ENCODE measurements around the gene COQ2. TPM values are rescaled to one million over a fixed set of nuclear protein-coding genes. Genes with fewer than 3 reads are reported as not detected.
"Not testable (repeated sequence)": the region's sequence is repeated elsewhere in the genome, so short reads cannot be mapped to it uniquely, and the experiment has no call there.

COQ2 gene
- total and polyA plus RNA-seq, 4 donors: 14.1 to 25.2 (median 19.3) TPM

DNA sequence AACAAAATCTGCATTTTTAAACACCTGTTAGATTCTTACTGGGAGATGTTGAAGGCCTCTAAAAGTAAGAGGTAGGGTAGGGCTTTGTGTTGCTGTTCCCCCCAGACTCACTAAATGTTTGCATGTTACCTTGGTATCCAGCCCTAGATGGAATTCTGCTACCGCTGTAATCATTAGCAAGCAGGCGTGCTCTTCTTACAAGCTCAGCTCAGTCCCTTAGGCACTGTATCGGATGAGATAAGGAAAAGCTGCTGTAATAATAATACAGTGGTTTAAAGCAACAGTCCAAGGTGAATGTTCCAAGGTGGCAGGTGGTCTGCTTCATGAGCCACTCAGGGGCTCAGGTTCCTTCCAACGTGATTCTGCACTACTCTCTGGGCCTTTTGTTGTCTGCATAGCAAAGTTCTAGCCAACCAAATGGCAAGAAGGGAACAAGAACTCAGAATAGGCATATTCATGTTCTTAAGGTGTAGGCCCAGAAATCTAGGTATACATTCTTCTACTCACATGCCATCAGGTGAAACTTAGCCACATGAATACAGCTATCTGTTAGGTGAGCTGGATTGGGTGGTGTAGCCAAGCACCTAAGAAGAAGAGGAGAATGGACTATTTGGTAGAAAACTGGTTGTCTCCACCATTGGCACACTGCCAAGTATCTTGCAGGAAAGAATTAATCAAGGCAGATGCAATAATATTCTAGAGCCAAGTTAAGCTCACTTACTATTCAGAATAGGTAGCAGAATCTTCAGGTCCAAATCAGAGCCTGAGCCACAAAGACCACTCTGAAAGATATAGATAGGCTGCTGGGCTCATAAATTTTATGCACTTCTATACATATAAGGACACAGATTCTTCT lies 46.0 kb downstream of the COQ2 start:
- H3K27ac ChIP-seq (ENCODE audit: low read depth, low read length): no peak overlapping the region
- WGBS (ENCODE audit: insufficient coverage): 81% methylated on average over 3 of the region's 4 CpGs
- H3K4me3 ChIP-seq (ENCODE audit: low read depth, low read length): no peak overlapping the region
- no peaks in the 10 kb centered on the region for H3K27me3 ChIP-seq (ENCODE audit: control insufficient read depth, insufficient read depth, low read length)
- H3K9me3 ChIP-seq (ENCODE audit: control insufficient read depth, insufficient read depth, low read length): no peaks in the 10 kb centered on the region
- DNase-seq (ENCODE audit: low read depth in 4 of 6, low spot score in 6 of 6): peak in 1 of 6 donors; percentile 16
- no peaks in the 10 kb centered on the region for H3K36me3 ChIP-seq (ENCODE audit: control insufficient read depth, insufficient read depth, low read length)
- no peaks in the 10 kb centered on the region for H3K4me1 ChIP-seq (ENCODE audit: control insufficient read depth, insufficient read depth, low read length)

DNA sequence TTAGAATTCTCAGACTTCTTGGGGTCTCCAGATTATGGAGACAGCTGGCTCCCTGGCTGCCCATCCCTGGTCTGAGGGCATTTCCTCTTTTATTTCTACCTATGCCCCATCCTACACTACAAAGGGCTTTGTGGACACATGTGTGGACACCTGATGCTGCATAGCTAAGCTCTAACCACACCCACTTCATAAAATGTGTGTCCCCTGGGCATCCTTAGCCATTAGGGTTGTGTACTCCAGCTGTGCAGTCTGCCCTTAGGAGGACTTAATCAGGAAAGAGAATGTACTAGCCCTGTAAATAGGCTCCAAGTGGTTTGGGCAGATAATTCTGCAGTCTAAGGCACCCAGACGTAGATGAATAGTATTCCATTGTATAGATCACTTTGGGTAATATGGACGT lies 47.0 kb downstream of the COQ2 start:
- Histone ChIP-seq H3K27ac (ENCODE audit: low read depth, low read length) (no peak overlapping the region), H3K4me3 (ENCODE audit: low read depth, low read length) (no peak overlapping the region), H3K4me1 (ENCODE audit: control insufficient read depth, insufficient read depth, low read length) (no peaks in the 10 kb centered on the region), H3K9me3 (ENCODE audit: control insufficient read depth, insufficient read depth, low read length) (no peaks in the 10 kb centered on the region), H3K27me3 (ENCODE audit: control insufficient read depth, insufficient read depth, low read length) (no peaks in the 10 kb centered on the region), H3K36me3 (ENCODE audit: control insufficient read depth, insufficient read depth, low read length) (no peaks in the 10 kb centered on the region)
- no CpG with 5 or more reads among the region's 2 CpGs for WGBS (ENCODE audit: insufficient coverage)
- DNase-seq (ENCODE audit: low read depth in 4 of 6, low spot score in 6 of 6): no peak

DNA sequence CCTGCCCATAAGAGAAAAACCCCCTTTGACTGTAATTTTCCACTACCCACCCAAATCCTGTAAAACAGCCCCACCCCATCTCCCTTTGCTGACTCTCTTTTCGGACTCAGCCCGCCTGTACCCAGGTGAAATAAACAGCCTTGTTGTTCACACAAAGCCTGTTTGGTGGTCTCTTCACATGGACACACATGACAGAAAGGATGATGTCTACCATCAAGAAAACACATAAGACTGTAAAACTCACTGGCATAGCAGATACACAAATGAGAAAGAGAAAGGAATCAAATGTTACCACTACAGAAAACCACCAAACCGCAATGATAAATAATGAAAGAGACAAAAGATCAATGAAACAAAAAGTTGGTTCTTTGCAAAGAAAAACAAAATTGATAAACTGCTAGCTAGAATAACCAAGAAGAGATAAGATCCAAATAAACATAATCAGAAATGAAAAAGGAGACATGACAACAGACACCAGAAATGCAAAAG lies 48.9 kb downstream of the COQ2 start:
- H3K4me3 ChIP-seq (ENCODE audit: low read depth, low read length); H3K9me3 ChIP-seq (ENCODE audit: control insufficient read depth, insufficient read depth, low read length); H3K4me1 ChIP-seq (ENCODE audit: control insufficient read depth, insufficient read depth, low read length); DNase-seq (ENCODE audit: low read depth in 4 of 6, low spot score in 6 of 6); H3K27ac ChIP-seq (ENCODE audit: low read depth, low read length); H3K36me3 ChIP-seq (ENCODE audit: control insufficient read depth, insufficient read depth, low read length); H3K27me3 ChIP-seq (ENCODE audit: control insufficient read depth, insufficient read depth, low read length): not testable (repeated sequence)
- WGBS (ENCODE audit: insufficient coverage): 93% methylated on average over 2 of the region's 3 CpGs

DNA sequence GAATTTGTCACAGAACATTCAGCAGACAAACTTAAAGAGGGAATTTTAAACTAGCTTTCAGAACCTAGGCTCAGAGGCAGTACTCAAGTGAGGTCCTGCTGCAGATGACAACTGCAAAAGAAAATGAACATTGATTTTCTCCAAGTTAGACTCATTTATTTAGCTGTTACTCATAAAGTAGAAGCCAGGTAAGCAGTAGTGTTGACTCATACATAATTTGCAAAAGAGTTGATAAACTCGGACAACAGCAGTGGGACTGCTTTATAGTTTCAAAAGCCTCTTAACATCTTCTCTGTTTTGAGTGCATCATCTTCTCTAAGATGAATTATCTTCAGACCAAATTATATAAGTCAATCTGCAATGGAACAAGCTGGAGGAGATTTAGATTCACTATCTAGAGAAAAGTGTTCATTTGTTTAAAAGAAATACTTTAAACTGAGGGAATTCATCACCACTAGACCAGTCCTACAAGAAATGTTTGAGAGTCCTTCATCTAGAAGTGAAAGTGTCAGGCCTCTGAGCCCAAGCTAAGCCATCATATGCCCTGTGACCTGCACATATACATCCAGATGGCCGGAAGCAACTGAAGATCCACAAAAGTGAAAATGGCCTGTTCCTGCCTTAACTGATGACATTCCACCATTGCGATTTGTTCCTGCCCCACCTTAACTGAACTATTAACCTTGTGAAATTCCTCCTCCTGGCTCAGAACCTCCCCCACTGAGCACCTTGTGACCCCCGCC lies 49.5 kb downstream of the COQ2 start:
- no peaks in the 10 kb centered on the region for H3K9me3 ChIP-seq (ENCODE audit: control insufficient read depth, insufficient read depth, low read length)

DNA sequence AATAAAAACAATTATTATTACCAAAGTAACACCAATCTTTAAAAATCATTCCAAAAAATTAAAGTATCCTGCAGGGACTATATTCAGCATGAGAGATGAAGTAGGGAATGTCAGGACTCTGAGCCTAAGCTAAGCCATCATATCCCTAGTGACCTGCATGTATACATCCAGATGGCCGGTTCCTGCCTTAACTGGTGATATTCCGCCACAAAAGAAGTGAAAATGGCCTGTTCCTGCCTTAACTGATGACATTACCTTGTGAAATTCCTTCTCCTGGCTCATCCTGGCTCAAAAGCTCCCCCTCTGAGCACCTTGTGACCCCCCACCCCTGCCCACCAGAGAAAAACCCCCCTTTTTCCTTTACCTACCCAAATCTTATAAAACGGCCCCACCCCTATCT lies 50.2 kb downstream of the COQ2 start:
- 94% methylated on average over 2 of the region's 3 CpGs for WGBS (ENCODE audit: insufficient coverage)
- not testable (repeated sequence) for H3K27ac ChIP-seq (ENCODE audit: low read depth, low read length); DNase-seq (ENCODE audit: low read depth in 4 of 6, low spot score in 6 of 6)

More for the DNA sequence above, 49.5 kb downstream of the COQ2 start:
- Histone ChIP-seq H3K36me3 (ENCODE audit: control insufficient read depth, insufficient read depth, low read length) (no peaks in the 10 kb centered on the region), H3K27ac (ENCODE audit: low read depth, low read length) (no peak overlapping the region), H3K27me3 (ENCODE audit: control insufficient read depth, insufficient read depth, low read length) (no peaks in the 10 kb centered on the region), H3K4me3 (ENCODE audit: low read depth, low read length) (no peak overlapping the region), H3K4me1 (ENCODE audit: control insufficient read depth, insufficient read depth, low read length) (no peaks in the 10 kb centered on the region)
- DNase-seq (ENCODE audit: low read depth in 4 of 6, low spot score in 6 of 6): no peak
- 100% methylated on average over 3 of the region's 4 CpGs for WGBS (ENCODE audit: insufficient coverage)

GRCh38 chr4:83232082-83232481 lies 52.5 kb downstream of the COQ2 start:
- no peaks in the 10 kb centered on the region for H3K27me3 ChIP-seq (ENCODE audit: control insufficient read depth, insufficient read depth, low read length)
- H3K9me3 ChIP-seq (ENCODE audit: control insufficient read depth, insufficient read depth, low read length): no peaks in the 10 kb centered on the region
- no peak overlapping the region for H3K27ac ChIP-seq (ENCODE audit: low read depth, low read length)
- H3K4me1 ChIP-seq (ENCODE audit: control insufficient read depth, insufficient read depth, low read length): no peaks in the 10 kb centered on the region
- no peak overlapping the region for H3K4me3 ChIP-seq (ENCODE audit: low read depth, low read length)
- WGBS (ENCODE audit: insufficient coverage): no CpG with 5 or more reads among the region's 1 CpG
- H3K36me3 ChIP-seq (ENCODE audit: control insufficient read depth, insufficient read depth, low read length): no peaks in the 10 kb centered on the region
- DNase-seq (ENCODE audit: low read depth in 4 of 6, low spot score in 6 of 6): no peak

More for the DNA sequence above, 50.2 kb downstream of the COQ2 start:
- H3K4me3 ChIP-seq (ENCODE audit: low read depth, low read length); H3K9me3 ChIP-seq (ENCODE audit: control insufficient read depth, insufficient read depth, low read length); H3K4me1 ChIP-seq (ENCODE audit: control insufficient read depth, insufficient read depth, low read length); H3K27me3 ChIP-seq (ENCODE audit: control insufficient read depth, insufficient read depth, low read length); H3K36me3 ChIP-seq (ENCODE audit: control insufficient read depth, insufficient read depth, low read length): not testable (repeated sequence)

DNA sequence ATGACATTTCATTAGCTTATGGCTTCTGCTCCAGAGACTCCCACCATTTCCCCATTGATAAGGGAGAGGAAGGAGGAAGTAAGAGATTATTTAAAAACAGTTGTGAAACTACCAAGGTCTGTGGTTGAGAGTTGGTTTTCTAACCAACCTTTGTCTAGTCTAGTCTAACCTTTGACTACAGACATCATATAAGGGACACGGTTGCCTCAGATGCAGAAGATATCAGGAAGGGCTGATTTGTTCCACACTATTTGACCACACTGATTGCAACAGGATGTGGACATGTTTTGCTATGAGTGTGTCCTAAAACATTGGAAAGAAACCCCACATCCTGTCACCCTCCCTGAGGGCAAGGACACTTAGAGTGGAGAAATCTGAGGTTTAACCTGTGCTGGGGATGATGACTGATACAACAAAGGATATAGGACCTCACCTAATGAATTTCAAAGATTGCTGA lies 53.0 kb downstream of the COQ2 start:
- Histone ChIP-seq H3K9me3 (ENCODE audit: control insufficient read depth, insufficient read depth, low read length) (no peaks in the 10 kb centered on the region), H3K4me3 (ENCODE audit: low read depth, low read length) (no peak overlapping the region), H3K27ac (ENCODE audit: low read depth, low read length) (no peak overlapping the region), H3K4me1 (ENCODE audit: control insufficient read depth, insufficient read depth, low read length) (no peaks in the 10 kb centered on the region), H3K36me3 (ENCODE audit: control insufficient read depth, insufficient read depth, low read length) (no peaks in the 10 kb centered on the region), H3K27me3 (ENCODE audit: control insufficient read depth, insufficient read depth, low read length) (no peaks in the 10 kb centered on the region)
- DNase-seq (ENCODE audit: low read depth in 4 of 6, low spot score in 6 of 6): no peak
- no CpG with 5 or more reads among the region's 1 CpG for WGBS (ENCODE audit: insufficient coverage)

DNA sequence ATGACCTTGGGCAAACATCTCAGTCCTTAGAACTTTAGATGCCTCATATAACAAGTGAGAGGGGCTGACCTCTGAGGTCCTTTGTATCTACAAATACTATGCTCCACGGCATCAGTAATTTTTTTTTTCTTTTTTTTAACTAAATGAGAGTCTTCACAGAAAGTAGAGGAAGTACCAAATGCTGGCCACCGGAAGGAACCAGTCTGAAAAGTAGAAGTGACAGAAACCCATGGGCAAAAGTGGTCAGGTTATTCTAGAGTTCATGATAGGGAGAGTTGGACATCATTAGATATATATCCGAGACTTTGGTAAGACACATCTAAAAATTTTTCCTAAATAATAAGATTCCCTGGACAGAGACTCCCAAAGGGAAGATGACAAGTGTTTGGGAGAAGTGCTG lies 53.7 kb downstream of the COQ2 start:
- DNase-seq (ENCODE audit: low read depth in 4 of 6, low spot score in 6 of 6): no peak
- Histone ChIP-seq H3K9me3 (ENCODE audit: control insufficient read depth, insufficient read depth, low read length) (no peaks in the 10 kb centered on the region), H3K27me3 (ENCODE audit: control insufficient read depth, insufficient read depth, low read length) (no peaks in the 10 kb centered on the region), H3K36me3 (ENCODE audit: control insufficient read depth, insufficient read depth, low read length) (no peaks in the 10 kb centered on the region), H3K4me3 (ENCODE audit: low read depth, low read length) (no peak overlapping the region), H3K4me1 (ENCODE audit: control insufficient read depth, insufficient read depth, low read length) (no peaks in the 10 kb centered on the region), H3K27ac (ENCODE audit: low read depth, low read length) (no peak overlapping the region)
- no CpG with 5 or more reads among the region's 3 CpGs for WGBS (ENCODE audit: insufficient coverage)

DNA sequence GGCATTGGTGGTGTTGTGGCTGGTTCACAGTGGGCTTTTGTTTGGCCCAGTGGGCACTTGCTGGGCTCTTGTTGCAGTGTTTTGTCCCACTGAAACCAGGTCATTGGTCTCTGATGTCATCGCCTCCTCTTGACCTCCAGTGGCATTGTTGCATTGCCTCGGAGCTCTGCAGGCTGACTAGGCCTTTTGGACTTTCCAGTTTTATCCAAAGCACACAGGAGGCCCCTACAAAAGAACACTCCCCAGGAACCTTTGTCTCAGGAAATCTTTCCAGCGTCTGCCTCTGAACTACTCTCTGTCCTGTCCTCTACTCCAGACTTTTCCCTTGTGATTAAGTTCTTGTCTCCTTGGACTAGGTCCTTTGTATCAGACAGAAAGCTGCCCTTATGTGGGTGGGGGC lies 54.8 kb downstream of the COQ2 start:
- Histone ChIP-seq H3K27me3 (ENCODE audit: control insufficient read depth, insufficient read depth, low read length) (no peaks in the 10 kb centered on the region), H3K9me3 (ENCODE audit: control insufficient read depth, insufficient read depth, low read length) (no peaks in the 10 kb centered on the region), H3K4me3 (ENCODE audit: low read depth, low read length) (no peak overlapping the region), H3K36me3 (ENCODE audit: control insufficient read depth, insufficient read depth, low read length) (no peaks in the 10 kb centered on the region), H3K27ac (ENCODE audit: low read depth, low read length) (no peak overlapping the region), H3K4me1 (ENCODE audit: control insufficient read depth, insufficient read depth, low read length) (no peaks in the 10 kb centered on the region)
- 39% methylated on average over 2 of the region's 3 CpGs for WGBS (ENCODE audit: insufficient coverage)
- no peak for DNase-seq (ENCODE audit: low read depth in 4 of 6, low spot score in 6 of 6)
